NCI-H2029 (cell line): ENCODE data around the gene UPK3A.
A peak's percentile ranks its signal among the peaks of the same experiment; 100 is the strongest.
"Not testable (repeated sequence)": the region's sequence is repeated elsewhere in the genome, so short reads cannot be mapped to it uniquely, and the experiment has no call there.

ENCODE experiments used
- DNase-seq: peaks from one replicate; lab custom pipeline; 2025; lab: John Stamatoyannopoulos, UW

The UPK3A gene

GRCh38 chr22:45281010-45281409 is 3.7 kb upstream of the UPK3A start:
- no peak for DNase-seq

DNA sequence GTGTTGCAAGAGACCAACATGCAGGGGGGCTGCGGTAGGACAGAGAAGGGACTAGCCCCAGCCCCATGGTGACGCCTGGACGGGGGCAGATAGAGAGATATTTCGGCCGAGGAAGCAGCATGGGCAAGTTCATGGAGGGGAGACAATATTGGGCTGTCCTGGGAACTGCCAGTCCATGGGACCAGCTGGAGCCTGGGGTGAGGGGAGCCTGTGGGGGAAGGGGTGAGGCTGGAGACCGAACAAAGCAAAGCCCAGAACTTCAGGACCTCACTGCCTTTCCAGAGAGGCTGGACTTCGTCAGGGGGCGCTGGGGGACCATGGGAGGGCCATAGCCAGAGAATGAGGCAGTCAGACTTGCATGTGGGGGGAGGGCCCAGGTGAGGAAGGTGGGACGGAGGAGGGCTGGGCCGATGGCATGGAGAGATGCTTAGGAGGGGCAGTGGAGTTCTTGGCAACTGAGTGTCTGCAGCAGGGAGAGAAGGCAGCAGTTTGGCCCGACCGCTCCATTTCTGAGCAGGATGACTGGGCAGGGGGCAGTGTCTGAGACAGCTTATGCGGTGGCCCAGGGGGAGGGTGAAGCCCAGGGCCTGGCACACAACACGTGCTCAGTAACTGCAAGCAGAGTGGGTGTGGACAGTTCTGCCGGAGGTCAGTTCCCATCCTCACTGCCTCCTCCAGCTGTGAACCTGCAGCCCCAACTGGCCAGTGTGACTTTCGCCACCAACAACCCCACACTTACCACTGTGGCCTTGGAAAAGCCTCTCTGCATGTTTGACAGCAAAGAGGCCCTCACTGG is 712 bp downstream of the UPK3A start:
- no peak for DNase-seq

GRCh38 chr22:45286854-45287551 is 2.3 kb downstream of the UPK3A start:
- no peak for DNase-seq

DNA sequence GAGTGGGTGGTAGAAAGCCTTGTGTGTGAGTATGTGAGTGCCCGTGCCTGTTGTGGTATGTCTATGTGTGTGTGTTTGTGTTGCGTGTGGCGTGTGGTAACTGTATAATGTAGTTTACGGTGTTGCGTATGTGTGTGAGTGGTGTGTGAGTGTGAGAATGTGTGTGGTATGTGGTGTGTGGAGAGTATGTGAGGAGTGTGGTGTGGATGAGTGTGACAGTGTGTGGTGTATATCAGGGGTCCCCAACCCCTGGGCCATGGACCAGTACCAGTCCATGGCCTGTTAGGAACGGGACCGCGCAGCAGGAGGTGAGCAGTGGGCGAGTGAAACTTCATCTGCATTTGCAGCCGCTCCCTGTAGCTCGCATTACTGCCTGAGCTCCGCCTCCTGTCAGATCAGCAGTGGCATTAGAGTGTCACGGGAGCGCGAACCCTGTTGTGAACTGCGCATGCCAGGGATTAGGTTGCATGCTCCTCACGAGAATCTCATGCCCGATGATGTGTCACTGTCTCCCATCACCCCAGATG is 5.7 kb downstream of the UPK3A start:
- peak; percentile 46 for DNase-seq

- DNase-seq: no peak
Measured at GRCh38 chr22:45291061-45291930, 6.5 kb downstream of the UPK3A start.

GRCh38 chr22:45291931-45292290 is 7.2 kb downstream of the UPK3A start:
- no peak for DNase-seq

DNA sequence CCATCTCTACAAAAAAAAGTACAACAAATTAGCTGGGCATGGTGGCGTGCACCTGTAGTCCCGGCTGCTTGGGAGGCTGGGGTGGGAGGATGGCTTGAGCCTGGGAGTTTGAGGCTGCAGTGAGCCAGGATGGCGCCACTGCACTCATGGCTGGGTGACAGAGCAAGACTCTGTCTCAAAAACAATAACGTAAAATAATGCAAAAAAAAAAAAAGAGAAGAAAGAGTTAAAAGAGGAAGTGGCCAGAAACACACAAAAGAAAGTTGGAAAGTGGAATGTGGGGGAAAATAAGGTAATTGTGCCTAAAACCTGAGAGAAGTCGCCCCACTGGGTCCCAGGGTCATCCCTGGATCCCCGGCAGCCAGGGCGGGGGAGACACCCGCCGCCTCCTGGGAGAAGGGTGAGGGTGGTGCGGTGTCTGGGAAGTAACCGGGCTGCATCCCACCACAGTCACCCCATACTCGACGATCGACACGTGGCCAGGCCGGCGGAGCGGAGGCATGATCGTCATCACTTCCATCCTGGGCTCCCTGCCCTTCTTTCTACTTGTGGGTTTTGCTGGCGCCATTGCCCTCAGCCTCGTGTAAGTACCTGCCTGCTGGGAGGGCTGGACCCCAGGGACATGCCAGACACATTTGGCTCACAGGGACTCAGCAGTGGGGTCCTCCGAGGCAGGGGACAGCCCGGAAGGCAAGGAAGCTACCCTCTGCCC is 8.1 kb downstream of the UPK3A start:
- DNase-seq: no peak

GRCh38 chr22:45294030-45294429 is 9.3 kb downstream of the UPK3A start:
- DNase-seq: no peak

GRCh38 chr22:45295004-45295403 is 10.3 kb downstream of the UPK3A start:
- not testable (repeated sequence) for DNase-seq

- no peak for DNase-seq
Measured at GRCh38 chr22:45295492-45295891, 10.7 kb downstream of the UPK3A start.

GRCh38 chr22:45296628-45297297 is 12.0 kb downstream of the UPK3A start:
- no peak for DNase-seq

DNA sequence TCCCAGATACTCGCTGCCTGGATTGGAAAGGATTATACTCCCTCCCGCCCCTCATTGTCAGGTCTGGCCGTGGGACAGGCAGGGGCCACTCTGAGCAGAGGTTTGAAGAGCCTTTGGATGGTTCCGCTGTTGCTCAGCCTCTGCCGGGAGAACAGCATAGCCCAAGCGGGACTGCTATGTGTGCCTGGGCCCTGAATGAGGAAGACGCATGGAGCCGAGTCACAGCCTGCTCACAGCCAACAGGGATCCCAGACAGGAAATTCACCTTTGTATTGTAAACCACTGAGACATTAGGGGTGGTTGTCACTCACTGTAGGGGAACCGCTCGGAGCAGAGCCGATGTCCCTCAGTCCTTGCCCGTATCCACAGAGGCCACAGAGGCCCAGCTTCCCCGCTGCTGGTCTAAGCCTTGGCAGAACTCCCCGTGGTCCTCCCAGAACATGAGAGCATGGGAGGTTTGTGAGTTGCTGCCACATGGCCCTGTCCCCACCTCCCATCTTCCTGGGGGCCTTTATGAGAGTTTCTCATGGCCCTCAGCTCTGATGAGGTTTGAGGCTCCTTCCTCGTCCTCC is 14.3 kb downstream of the UPK3A start:
- DNase-seq: no peak

DNA sequence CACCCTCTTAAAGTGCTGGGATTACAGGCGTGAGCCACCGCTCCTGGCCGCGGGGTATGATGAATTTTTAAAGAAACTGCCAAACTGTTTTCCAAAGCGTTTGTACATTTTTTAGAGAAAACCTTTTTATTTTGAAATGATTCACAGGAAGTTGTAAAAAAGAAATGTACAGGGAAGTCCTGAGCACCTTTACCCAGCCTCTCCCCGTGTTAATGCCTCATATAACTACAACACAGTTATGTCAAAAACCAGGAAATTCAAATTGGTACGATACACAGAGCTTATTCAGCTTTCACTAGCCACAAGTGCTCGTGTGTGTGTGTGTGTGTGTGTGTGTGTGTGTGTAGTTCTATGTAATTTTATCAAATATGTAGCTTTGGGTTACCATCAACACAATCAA is 18.0 kb downstream of the UPK3A start:
- no peak for DNase-seq

DNA sequence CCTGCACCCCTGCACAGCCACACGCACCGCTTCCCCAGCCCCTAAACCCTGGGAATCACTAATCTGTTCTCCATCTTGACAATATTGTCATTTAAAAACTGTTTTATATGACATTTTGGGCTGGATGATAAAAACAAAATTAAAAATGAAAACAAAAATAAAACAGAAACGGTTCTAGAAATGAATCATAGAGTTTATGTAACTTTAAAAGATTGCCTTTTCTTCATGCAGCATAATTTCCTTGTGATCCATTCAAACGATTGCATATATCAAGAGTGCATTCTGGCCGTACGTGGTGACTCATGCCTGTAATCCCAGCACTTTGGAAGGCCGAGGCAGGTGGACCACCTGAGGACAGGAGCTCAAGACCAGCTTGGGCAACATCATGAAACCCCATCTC is 18.4 kb downstream of the UPK3A start:
- no peak for DNase-seq

DNA sequence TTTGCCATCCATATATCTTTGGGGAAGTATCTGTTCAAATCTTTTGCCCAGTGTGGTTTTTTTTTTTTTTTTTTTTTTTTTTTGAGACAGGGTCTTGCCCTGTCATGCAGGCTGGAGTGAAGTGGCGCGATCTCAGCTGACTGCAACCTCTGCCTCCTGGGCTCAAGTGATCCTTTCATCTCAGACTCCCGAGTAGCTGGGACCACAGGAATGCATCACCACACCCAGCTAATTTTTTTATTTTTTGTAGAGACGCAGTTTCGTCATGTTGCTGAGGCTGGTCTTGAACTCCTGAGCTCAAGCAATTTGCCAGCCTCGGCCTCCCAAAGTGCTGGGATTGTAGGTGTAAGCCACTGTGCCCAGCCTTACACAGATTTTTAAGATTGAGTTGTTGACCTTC is 20.2 kb downstream of the UPK3A start:
- DNase-seq: no peak

GRCh38 chr22:45305456-45306075 is 20.8 kb downstream of the UPK3A start:
- no peak for DNase-seq

GRCh38 chr22:45306139-45306538 is 21.4 kb downstream of the UPK3A start:
- no peak for DNase-seq

DNA sequence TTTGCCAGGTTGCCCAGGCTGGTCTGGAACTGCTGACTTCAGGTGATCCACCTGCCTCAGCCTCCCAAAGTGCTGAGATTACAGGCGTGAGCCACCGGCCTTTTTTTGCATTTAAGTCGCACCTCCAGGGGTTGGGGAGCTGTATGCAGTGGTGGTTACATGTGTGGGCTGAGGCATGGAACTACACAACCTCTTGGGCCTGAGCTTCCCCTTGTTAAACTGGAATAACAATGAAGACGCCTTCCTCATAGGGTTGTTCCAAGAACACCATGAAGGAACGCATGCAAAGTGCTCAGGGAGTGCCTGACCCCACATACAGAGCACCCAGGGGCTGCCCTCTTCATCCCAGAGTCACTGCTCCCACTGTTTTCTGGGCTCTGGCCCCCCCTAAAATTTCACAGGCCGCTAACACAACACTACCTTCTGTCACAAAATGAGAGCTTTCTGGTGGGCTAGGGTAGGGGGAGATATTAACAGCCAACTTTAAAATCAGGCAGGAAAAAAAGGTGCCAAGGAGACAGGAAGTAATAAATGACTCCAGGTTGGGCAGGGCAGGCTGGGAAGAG is 23.7 kb downstream of the UPK3A start:
- no peak for DNase-seq

DNA sequence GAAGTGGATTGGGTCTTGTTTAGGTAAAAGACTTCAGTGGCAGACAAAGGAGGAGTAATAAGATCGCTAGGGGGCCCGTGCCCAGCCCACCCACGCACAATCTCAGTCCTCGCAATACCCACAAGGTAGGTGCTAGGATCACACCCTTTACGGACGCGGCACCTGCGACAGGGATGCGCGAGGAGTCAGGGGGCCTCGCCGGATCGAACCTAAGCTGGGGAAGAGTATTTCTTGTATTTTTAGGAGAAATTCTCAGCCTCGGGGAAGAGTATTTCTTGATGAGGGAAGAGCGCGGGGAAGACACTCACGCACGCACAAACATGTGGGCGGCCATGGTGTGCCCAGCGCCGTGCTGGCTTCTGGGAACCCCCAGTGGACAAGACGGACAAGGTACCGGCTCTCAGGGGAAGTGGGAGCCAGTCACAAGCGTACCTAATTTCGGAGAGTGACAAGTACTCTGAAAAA is 24.2 kb downstream of the UPK3A start:
- DNase-seq: no peak
